Measurements from ENCODE around the gene FOXA1.
"Not testable (repeated sequence)": the region's sequence is repeated elsewhere in the genome, so short reads cannot be mapped to it uniquely, and the experiment has no call there.

FOXA1 gene

GRCh38 chr14:37588956-37589714, 5.9 kb downstream of the FOXA1 start:
- DNase-seq, result peak; percentile 36

DNA sequence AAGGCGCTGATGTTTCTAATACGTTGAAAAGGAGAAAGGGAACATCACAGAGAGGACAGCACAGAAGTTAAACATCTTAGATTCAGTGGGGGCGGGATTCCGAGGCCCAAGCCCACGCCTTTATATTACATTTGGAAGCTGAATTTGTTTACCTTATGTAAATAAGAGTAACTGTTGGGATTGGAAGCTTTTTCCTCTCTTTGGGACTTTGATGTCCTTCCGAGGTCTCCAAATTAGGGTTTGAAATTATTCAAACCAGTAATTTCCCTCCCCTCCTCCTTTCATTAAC, 6.4 kb downstream of the FOXA1 start:
- peak; percentile 38 for DNase-seq

DNA sequence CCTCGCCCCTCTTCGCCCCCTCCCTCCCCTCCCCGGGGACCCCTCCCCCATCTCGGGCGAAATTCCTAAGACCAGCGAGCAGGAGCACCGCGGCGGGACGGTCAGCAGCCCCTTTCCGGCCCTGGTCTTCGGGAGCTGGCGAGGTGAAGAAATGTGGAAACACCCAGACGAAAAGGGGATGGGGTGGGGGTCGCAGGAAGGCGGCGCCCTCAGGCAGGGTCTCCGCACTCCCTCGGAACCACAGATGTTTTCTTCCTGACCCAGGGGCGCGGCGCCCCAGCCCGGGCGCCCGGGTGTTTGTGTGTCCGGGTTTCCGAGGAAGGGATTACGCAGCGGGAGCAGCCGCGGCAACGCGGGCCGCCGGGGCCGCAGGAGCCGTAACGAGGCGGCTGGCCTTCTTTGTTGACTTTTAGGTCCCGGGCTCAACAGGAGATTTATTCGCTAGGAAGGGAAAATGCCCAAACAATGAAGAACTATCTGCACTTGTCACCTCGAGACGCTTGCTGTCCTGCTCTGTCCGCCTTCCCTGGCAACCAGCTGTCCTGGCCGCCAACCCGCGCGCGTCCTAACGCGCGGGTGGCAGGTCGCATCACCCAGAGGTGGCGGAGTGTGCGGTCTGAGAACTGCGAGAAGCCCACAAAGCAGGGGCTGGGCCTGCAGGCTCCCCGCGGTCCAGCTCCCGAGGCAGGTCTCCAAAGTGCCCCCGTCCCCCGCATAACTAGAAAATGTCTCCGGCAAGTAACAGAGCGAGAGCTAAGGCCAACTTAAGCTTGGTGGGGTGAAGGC, 7.0 kb downstream of the FOXA1 start:
- DNase-seq, result no peak

DNA sequence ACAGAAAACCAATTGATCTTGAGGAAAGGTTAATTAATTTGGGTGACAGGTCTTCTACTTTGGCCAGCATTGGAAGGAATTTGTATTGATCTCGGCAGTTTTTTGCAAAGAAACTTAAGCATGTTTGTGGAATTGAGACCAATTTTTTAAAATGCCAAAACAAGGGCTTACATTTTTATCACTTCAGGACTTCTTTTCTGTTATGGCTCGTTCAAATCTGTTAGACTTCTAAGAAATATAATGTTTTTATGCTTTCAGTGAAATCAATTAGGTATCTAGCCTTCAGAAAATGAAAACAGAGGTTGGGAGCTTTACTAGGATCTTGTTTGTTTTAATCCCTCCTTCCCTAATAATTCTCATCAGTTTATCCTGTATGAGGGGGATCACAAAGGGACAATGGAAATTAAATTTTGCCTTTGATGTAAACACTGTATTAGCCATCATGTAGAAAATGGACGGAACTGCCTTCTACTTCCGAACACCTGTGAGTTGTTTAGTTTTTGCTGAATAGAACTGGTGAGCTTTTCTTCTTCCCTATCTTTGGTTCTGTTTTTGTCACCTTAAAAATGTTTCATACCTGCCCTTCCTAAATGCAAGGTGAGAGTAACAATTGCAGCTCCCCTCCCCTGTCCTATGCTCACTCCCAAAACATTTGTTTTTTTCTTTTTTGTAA, 7.8 kb downstream of the FOXA1 start:
- no peak for DNase-seq

GRCh38 chr14:37586797-37587130, 8.3 kb downstream of the FOXA1 start:
- DNase-seq, result no peak

DNA sequence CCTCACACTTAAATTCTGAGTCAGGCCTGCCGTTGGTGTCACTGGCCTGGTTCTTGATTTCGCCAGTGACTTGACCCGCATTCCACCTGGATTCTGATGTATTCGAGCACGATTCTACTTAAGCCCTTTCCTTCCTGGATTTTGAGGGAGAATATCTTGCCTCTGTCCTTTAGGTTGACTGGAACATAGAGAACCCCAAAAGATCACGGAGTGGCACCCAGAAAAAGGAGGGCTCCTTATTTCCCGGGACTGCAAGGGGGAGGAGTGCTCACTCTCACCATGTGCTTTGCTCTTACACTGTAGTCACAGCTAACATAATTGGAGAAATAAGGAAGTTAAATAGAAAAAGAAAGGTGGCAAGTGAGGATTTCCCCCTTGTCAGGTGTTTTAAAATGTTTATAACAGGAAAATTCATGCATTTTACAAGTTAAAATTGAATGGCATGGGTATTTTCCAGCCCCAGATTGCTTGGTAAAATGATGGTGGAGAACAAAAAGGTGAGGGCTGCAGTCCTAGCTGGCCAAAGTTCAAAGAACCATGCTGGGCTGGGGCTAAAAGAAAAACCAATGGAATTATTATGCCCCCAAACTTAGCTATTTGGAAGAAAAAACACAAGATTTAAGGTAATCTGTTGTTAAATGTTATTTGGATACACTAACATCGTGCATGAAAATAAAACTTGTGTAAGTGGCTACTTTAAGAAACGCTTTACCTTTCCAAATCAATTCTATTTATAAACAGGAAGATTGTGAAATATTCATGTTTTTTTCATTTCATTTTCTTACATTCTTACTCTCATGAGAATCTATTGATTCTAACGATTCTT, 8.9 kb downstream of the FOXA1 start:
- peak; percentile 47 for DNase-seq

DNA sequence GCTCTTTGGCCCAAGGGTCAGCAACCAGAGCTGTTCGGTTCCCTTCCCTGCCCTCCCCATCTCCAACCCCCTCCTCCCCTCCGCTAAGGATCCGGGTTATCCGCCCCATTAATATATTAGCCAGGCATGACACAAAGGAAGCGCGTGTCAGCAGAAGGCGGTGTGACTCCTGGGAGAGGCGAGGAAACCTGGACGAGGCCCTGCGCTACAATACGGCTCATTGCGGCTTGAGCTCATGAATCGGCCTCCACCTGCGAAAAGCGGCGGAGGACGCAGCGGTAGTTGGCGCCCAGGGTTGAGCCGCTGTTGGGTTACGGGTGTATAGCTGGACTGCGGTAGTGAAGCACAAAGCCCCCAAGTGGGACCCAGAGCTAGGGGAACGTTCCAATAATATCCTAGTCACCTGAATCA, 9.9 kb downstream of the FOXA1 start:
- peak; percentile 79 for DNase-seq

DNA sequence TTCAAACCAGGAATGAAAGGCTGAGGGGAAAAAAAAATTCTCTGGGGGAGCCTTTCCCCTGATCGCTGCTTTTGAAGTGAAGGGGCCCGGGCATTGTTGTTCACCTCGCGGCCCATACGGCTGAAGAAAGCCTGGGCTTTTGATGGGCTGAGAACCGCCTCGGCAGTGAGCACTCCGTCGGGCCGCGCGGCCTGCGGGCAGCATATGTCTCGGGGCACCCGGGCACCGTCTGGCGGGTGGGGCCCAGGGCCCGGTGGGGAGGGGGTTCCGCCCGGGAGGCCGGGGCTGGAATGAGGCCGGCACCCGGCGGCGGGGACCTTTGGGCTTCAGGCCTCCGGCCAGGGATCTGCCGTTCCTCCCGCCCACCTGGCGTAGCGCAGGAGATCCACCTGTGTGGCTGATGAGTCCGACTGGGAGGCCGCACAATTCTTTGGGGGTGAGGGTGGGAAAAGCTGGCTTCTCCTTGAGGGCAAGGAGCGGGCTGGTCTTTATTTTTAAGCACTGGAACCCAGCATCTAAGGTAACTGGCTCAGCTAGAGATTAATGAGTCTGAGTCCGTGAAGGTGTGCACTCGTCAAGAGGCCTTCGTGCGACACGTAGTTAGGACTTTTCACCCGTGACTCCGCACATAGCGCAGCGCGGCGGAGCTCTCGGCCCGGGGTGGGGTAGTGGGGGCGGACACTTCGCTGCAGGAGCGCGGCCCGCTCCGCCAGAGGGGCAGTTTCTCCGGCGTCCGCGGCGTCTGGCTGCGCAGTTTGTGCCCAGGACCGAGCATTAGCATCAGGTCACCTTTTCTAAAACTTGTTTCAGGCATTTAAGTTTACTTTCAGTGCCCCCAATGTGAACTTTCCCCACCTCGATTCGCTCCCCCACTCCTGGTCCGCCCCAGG, 10.6 kb downstream of the FOXA1 start:
- peak; percentile 55 for DNase-seq

GRCh38 chr14:37583358-37584210, 11.5 kb downstream of the FOXA1 start:
- peak; percentile 71 for DNase-seq

- no peak for DNase-seq
Observed at GRCh38 chr14:37580146-37580545, 14.9 kb downstream of the FOXA1 start.

DNA sequence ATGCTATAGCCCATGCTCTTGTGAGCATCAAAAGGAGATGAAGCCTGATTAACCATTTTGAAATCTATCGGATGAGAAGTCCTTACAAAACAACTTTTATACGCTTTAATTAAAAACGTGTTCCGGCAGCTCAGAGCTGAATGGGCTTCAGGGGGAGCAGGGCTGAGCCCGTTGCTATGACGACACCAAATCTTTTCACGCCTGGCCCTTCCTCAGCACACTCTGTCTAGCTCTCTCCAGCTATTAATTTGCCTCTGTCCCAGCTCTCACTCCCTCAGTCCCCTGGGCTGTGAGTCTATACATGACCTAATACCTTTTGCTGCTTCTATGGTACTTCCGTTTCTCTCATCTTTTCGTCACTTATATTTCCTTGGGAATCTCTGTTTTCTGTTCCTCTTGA, 15.8 kb downstream of the FOXA1 start:
- DNase-seq, result no peak

DNA sequence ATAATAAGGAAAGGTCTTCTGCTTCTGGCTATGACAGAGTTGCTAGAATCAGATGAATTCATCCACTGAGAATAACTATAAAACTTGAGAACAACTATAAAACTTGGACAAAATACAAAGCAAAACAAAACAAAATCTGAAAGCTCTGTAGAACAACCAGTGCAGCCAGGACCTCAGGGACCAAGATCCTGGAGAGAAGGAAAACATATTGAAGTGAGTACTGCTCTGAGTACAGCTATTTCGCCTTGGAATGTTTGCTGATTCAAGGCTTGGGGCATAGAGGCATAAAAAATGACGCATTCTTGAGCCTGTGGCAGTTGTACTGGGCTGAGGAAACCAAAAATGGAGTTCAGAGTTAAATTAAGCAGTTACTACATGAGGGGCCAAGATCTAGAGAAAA, 21.7 kb downstream of the FOXA1 start:
- no peak for DNase-seq

DNA sequence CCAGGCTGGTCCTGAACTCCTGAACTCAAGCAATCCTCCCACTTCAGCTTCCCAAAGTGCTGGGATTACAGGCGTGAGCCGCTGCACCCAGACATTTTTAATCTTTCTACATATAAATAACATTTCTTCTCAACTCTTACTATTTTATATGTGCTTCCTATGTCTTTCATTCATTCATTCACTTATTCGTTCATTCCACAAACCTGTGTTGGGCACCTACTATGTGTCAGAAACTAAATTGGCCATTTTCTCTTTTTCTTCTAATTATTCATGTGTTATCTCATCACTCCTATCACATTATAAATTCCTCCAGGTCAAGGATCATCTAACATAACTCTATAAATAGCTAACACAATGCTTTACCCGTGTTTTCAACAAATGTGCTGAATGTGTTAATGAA, 23.7 kb downstream of the FOXA1 start:
- DNase-seq, result no peak

DNA sequence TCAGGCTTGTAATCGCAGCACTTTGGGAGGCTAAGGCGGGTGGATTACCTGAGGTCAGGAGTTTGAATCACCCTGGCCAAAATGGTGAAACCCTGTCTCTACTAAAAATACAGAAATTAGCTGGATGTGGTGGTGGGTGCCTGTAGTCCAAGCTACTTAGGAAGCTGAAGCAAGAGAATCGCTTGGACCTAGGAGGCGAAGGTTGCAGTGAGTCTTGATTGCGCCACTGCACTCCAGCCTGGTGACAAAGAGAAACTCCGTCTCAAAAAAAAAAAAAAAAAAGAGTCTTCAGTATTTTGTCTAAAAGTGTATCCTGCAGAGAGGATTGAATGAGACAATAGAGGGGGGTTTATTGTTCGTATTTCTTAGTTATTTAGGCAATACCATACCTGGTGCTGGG, 25.3 kb downstream of the FOXA1 start:
- no peak for DNase-seq

DNA sequence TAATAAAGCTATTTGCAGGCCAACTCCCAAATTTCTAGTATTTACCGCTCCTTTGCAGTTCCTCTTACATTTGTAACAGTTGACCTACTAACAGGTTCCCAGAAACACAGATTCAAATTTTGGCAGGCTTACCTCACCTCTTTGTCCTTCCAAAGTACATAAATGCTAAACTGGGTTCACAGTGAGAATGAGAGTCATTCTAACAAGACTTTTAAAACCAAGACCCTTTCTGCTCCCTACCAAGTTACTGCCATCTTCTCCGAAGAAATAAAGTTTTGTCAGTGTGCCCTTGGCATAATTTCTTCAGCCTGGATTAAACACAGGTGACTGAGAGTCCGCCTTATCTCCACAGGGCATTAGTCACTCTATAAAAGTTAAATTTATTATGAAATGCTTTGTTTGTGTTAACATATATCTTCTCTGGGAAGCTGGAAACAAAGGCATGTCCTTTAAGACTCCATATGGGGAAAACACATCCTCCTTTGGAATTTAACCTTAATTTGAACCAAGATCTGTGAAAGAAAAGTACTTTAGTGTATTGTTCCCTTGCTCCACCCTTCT, 28.2 kb downstream of the FOXA1 start:
- no peak for DNase-seq

GRCh38 chr14:37565550-37565949, 29.5 kb downstream of the FOXA1 start:
- DNase-seq, result no peak

- DNase-seq, result no peak
Observed at GRCh38 chr14:37563189-37563588, 31.9 kb downstream of the FOXA1 start.

GRCh38 chr14:37559386-37559785, 35.7 kb downstream of the FOXA1 start:
- DNase-seq, result no peak

DNA sequence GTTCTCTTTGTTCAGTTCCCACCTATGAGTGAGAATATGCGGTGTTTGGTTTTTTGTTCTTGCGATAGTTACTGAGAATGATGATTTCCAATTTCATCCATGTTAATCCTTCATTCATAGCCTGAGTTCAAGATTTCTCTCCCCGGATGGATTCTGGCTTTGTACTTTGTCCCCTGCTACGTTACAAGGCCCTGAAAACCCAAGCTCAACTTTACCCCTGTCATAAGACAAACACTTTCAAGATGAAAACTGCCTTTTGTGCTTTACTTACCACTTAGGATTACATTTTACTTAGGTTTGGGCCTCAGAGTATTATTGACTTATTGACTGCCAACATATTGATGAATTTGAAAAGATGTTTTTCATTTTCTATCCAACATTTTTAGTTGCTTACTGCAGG, 36.3 kb downstream of the FOXA1 start:
- no peak for DNase-seq

DNA sequence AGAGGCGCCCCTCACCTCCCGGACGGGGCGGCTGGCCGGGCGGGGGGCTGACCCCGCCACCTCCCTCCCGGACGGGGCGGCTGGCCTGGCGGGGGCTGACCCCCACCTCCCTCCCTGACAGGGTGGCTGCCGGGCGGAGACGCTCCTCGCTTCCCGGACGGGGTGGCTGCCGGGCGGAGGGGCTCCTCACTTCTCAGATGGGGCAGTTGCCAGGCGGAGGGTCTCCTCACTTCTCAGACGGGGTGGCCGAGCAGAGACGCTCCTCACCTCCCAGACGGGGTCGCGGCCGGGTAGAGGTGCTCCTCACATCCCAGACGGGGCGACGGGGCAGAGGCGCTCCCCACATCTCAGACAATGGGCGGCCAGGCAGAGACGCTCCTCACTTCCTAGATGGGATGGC, 39.5 kb downstream of the FOXA1 start:
- DNase-seq, result not testable (repeated sequence)

All from DMS153 (cell line).